ENCODE measurements around the gene TFDP3.

DNA sequence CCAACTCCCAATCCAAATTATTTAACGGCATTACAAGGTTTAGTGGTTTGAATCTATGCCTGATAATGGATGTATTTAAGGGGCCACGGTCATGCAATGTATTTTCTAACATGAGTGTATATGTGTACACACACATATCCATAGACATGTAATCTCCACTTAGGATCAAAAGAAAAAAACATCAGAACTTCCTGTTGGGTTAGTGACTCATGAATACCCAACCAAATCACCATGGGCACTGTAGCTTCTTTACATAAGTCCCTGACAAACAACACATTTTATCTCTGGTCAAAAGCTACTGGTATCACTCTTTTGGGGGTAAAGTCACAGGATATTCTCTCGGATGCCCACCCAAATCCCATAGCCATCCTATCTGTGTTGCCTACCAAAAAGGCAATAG lies 36.5 kb upstream of the TFDP3 start:
- TF ChIP-seq, protein P1, sequence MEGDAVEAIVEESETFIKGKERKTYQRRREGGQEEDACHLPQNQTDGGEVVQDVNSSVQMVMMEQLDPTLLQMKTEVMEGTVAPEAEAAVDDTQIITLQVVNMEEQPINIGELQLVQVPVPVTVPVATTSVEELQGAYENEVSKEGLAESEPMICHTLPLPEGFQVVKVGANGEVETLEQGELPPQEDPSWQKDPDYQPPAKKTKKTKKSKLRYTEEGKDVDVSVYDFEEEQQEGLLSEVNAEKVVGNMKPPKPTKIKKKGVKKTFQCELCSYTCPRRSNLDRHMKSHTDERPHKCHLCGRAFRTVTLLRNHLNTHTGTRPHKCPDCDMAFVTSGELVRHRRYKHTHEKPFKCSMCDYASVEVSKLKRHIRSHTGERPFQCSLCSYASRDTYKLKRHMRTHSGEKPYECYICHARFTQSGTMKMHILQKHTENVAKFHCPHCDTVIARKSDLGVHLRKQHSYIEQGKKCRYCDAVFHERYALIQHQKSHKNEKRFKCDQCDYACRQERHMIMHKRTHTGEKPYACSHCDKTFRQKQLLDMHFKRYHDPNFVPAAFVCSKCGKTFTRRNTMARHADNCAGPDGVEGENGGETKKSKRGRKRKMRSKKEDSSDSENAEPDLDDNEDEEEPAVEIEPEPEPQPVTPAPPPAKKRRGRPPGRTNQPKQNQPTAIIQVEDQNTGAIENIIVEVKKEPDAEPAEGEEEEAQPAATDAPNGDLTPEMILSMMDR (IDR thresholded peaks at IDR 0.05; ENCODE audit: poor library complexity, severe bottlenecking) = no peak
- no peak for TF ChIP-seq MXI1 (conservative IDR thresholded peaks at IDR 0.05; ENCODE audit: poor library complexity, severe bottlenecking)
- no peak for TF ChIP-seq EZH2 (IDR thresholded peaks at IDR 0.05; ENCODE audit: borderline replicate concordance, insufficient read depth, low read length, poor library complexity, severe bottlenecking)

Measured in neural cell (in vitro differentiated cells).